Mesothelial cell of epicardium (in vitro differentiated cells): ENCODE results near the gene PGD. TPM values are rescaled to one million over a fixed set of nuclear protein-coding genes. Genes with fewer than 3 reads are reported as not detected.
A peak's percentile ranks its signal among the peaks of the same experiment; 100 is the strongest.
"Not testable (repeated sequence)": the region's sequence is repeated elsewhere in the genome, so short reads cannot be mapped to it uniquely, and the experiment has no call there.

ENCODE experiments used
- DNase-seq, 2 experiments: peaks; one replicate each; pipeline ENCODE4 v3.0.0; 2021; ENCODE audit warnings: low spot score in 2 of 2; ENCODE audit not compliant: unreplicated experiment in 2 of 2
- H3K27ac Mint-ChIP-seq: 2 replicates; pipeline ENCODE4 v1.8.0; 2021; ENCODE audit warnings: mixed read lengths
- H3K27me3 Mint-ChIP-seq: 2 replicates; pipeline ENCODE4 v1.8.0; 2021; ENCODE audit warnings: low read depth, mixed read lengths
- H3K36me3 Mint-ChIP-seq: 2 replicates; pipeline ENCODE4 v1.8.0; 2021; ENCODE audit warnings: mixed read lengths
- H3K4me1 Mint-ChIP-seq: 2 replicates; pipeline ENCODE4 v1.8.0; 2021; ENCODE audit warnings: mixed read lengths
- H3K4me3 Mint-ChIP-seq: 2 replicates; pipeline ENCODE4 v1.8.0; 2021; ENCODE audit warnings: mild to moderate bottlenecking, moderate library complexity, mixed read lengths
- H3K9me3 Mint-ChIP-seq: 2 replicates; pipeline ENCODE4 v1.8.0; 2021; ENCODE audit warnings: mixed read lengths
- CTCF ChIP-seq: fragments of 200-600 bp; sonication (generic); IDR thresholded peaks from one replicate; pipeline ENCODE4 v1.5.0; 2021; ENCODE audit warnings: antibody characterized with exemption; ENCODE audit not compliant: unreplicated experiment
- total RNA-seq: library from RNA; stranded (reverse); gene quantifications from 3 replicates; pipeline ENCODE4 v1.2.1, GENCODE V29; 2021

The PGD gene
- total RNA-seq, 1 donor from 2014 or later, result 167 TPM

GRCh38 chr1:10451287-10451686 is 52.4 kb downstream of the PGD start:
- Mint-ChIP-seq H3K9me3 (no peaks in the 10 kb centered on the region), H3K4me3 (peak overlapping the region; percentile 42), H3K4me1 (peaks cover 29% of the 10 kb centered on the region), H3K27me3 (no peaks in the 10 kb centered on the region), H3K27ac (peak overlapping the region; percentile 57), H3K36me3 (peaks cover 2% of the 10 kb centered on the region)
- no peak for TF ChIP-seq CTCF
- DNase-seq, result peak in 1 of 2 experiments; percentile 33

GRCh38 chr1:10456048-10456447 is 57.2 kb downstream of the PGD start:
- H3K36me3 Mint-ChIP-seq, result peaks cover 3% of the 10 kb centered on the region
- TF ChIP-seq CTCF, result no peak
- H3K4me3 Mint-ChIP-seq, result no peak overlapping the region
- peaks cover 22% of the 10 kb centered on the region for H3K4me1 Mint-ChIP-seq
- H3K9me3 Mint-ChIP-seq, result no peaks in the 10 kb centered on the region
- H3K27me3 Mint-ChIP-seq, result no peaks in the 10 kb centered on the region
- peak overlapping the region; percentile 76 for H3K27ac Mint-ChIP-seq
- no peak for DNase-seq

GRCh38 chr1:10456661-10457060 is 57.8 kb downstream of the PGD start:
- Mint-ChIP-seq H3K9me3 (no peaks in the 10 kb centered on the region), H3K4me3 (no peak overlapping the region), H3K36me3 (peaks cover 9% of the 10 kb centered on the region), H3K27ac (peak overlapping the region; percentile 88), H3K27me3 (no peaks in the 10 kb centered on the region), H3K4me1 (peaks cover 16% of the 10 kb centered on the region)
- DNase-seq, result no peak
- no peak for TF ChIP-seq CTCF

GRCh38 chr1:10457462-10457861 is 58.6 kb downstream of the PGD start:
- H3K9me3 Mint-ChIP-seq, DNase-seq, H3K4me3 Mint-ChIP-seq, H3K27me3 Mint-ChIP-seq: not testable (repeated sequence)
- Mint-ChIP-seq H3K4me1 (peaks cover 14% of the 10 kb centered on the region), H3K36me3 (peaks cover 13% of the 10 kb centered on the region), H3K27ac (peak overlapping the region; percentile 43)

GRCh38 chr1:10457875-10458274 is 59.0 kb downstream of the PGD start:
- Mint-ChIP-seq H3K4me3 (no peak overlapping the region), H3K4me1 (peaks cover 14% of the 10 kb centered on the region), H3K9me3 (no peaks in the 10 kb centered on the region), H3K27me3 (no peaks in the 10 kb centered on the region), H3K27ac (peak overlapping the region; percentile 43), H3K36me3 (peaks cover 17% of the 10 kb centered on the region)
- TF ChIP-seq CTCF, result no peak
- no peak for DNase-seq

- Mint-ChIP-seq H3K4me1 (peaks cover 14% of the 10 kb centered on the region), H3K4me3 (no peak overlapping the region), H3K36me3 (peaks cover 25% of the 10 kb centered on the region), H3K27me3 (no peaks in the 10 kb centered on the region), H3K9me3 (no peaks in the 10 kb centered on the region), H3K27ac (peak overlapping the region; percentile 87)
- TF ChIP-seq CTCF, result no peak
- no peak for DNase-seq
Measured at GRCh38 chr1:10459184-10459583, 60.3 kb downstream of the PGD start.
